BLaER1 treated with 17β-estradiol and CSF1 and Interleukin-3, amounts not matched to agents 10 nM and 100 nM (cell line): ENCODE measurements around the gene UVRAG.
"Not testable (repeated sequence)": the region's sequence is repeated elsewhere in the genome, so short reads cannot be mapped to it uniquely, and the experiment has no call there.

Experiments
- H3K27ac ChIP-seq, 11 experiments: shearing (Covaris generic); formaldehyde crosslinking; 2 replicates each; pipeline ENCODE4 v1.8.1; 2022
- H3K27me3 ChIP-seq, 11 experiments: shearing (Covaris generic); formaldehyde crosslinking; 2 replicates each; pipeline ENCODE4 v1.8.1; 2022
- H3K36me3 ChIP-seq, 11 experiments: shearing (Covaris generic); formaldehyde crosslinking; 2 replicates each; pipeline ENCODE4 v1.8.1; 2022
- H3K4me1 ChIP-seq, 10 experiments: shearing (Covaris generic); formaldehyde crosslinking; 2 replicates each; pipeline ENCODE4 v1.8.1; 2022
- H3K4me2 ChIP-seq, 11 experiments: shearing (Covaris generic); formaldehyde crosslinking; 2 replicates each; pipeline ENCODE4 v1.8.1; 2022
- H3K4me3 ChIP-seq, 10 experiments: shearing (Covaris generic); formaldehyde crosslinking; 2 replicates each; pipeline ENCODE4 v1.8.1; 2022
- H3K9ac ChIP-seq, 11 experiments: shearing (Covaris generic); formaldehyde crosslinking; 2 replicates each; pipeline ENCODE4 v1.8.1; 2022
- H3K9me3 ChIP-seq, 11 experiments: shearing (Covaris generic); formaldehyde crosslinking; replicated peaks in 1 of 11; 2 replicates each; pipeline ENCODE4 v1.8.1; 2022
- H4K20me1 ChIP-seq, 11 experiments: shearing (Covaris generic); formaldehyde crosslinking; 2 replicates each; pipeline ENCODE4 v1.8.1; 2022
- Cebpa-rat ChIP-seq, 11 experiments: shearing (Covaris generic); IDR thresholded peaks; 2 replicates each; pipeline ENCODE4 v1.8.1; 2022

The UVRAG gene

DNA sequence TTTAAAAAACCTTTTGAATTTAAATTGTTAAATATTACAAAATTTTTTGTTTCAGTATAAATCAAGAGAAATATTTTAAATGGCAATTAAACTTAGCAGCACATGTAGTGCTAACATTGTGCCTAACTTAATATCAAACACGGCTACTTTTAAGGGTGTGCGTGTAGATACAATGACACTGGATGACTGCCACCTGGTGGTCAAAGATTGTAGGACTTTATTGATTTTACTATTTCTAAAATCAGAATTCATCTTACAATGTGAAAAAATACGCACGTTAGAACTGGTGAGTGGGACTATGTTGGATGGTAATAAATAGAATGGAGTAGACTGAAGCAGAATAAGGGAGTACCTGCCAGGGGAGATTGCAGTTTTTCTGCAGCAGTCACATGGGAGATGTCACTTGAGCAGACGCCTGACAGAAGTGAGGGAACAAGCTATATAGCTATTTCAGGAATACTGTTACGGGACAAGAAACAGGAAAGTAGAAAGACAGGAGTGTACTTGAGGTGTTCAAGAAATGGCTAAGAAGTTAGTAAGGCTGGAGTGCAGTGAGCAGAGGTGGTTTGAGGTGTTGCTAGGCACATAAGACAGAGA, 52.9 kb downstream of the UVRAG start:
- no peak overlapping the region for H3K4me2 ChIP-seq
- no peak overlapping the region for H3K4me3 ChIP-seq
- no peak for TF ChIP-seq Cebpa-rat (IDR thresholded peaks at IDR 0.05)
- H3K4me1 ChIP-seq, result peaks cover 9 to 19% (median 14%) of the 10 kb centered on the region in 10 experiments
- peaks cover 0 to 28% (median 9%) of the 10 kb centered on the region in 11 experiments; a peak in 16 of 22 replicates for H3K36me3 ChIP-seq
- H3K9ac ChIP-seq, result no peak overlapping the region
- H3K27ac ChIP-seq, result no peak overlapping the region
- no peaks in the 10 kb centered on the region for H3K27me3 ChIP-seq
- H4K20me1 ChIP-seq, result peaks cover 0 to 35% (median 5%) of the 10 kb centered on the region in 11 experiments; a peak in 10 of 22 replicates
- H3K9me3 ChIP-seq, result no peaks in the 10 kb centered on the region

GRCh38 chr11:75868990-75869389, 54.0 kb downstream of the UVRAG start:
- Histone ChIP-seq H3K36me3 (peaks cover 0 to 18% (median 5%) of the 10 kb centered on the region in 11 experiments; a peak in 5 of 22 replicates), H3K4me1 (peaks cover 20 to 31% (median 25%) of the 10 kb centered on the region in 10 experiments), H3K27ac (no peak overlapping the region), H3K27me3 (no peaks in the 10 kb centered on the region), H4K20me1 (peaks cover 0 to 32% (median 5%) of the 10 kb centered on the region in 11 experiments; a peak in 10 of 22 replicates), H3K9me3 (no peaks in the 10 kb centered on the region), H3K4me2 (no peak overlapping the region), H3K9ac (no peak overlapping the region), H3K4me3 (no peak overlapping the region)
- TF ChIP-seq Cebpa-rat (IDR thresholded peaks at IDR 0.05), result no peak

GRCh38 chr11:75869661-75870455, 54.8 kb downstream of the UVRAG start:
- H3K9ac ChIP-seq, result no peak overlapping the region
- no peaks in the 10 kb centered on the region for H3K27me3 ChIP-seq
- H3K27ac ChIP-seq, result no peak overlapping the region
- H3K4me3 ChIP-seq, result no peak overlapping the region
- no peak overlapping the region for H3K4me2 ChIP-seq
- no peaks in the 10 kb centered on the region for H3K9me3 ChIP-seq
- no peak for TF ChIP-seq Cebpa-rat (IDR thresholded peaks at IDR 0.05)
- peaks cover 0 to 13% (median 0%) of the 10 kb centered on the region in 11 experiments; a peak in 3 of 22 replicates for H3K36me3 ChIP-seq
- peaks cover 0 to 32% (median 5%) of the 10 kb centered on the region in 11 experiments; a peak in 10 of 22 replicates for H4K20me1 ChIP-seq
- H3K4me1 ChIP-seq, result peaks cover 26 to 39% (median 34%) of the 10 kb centered on the region in 10 experiments

DNA sequence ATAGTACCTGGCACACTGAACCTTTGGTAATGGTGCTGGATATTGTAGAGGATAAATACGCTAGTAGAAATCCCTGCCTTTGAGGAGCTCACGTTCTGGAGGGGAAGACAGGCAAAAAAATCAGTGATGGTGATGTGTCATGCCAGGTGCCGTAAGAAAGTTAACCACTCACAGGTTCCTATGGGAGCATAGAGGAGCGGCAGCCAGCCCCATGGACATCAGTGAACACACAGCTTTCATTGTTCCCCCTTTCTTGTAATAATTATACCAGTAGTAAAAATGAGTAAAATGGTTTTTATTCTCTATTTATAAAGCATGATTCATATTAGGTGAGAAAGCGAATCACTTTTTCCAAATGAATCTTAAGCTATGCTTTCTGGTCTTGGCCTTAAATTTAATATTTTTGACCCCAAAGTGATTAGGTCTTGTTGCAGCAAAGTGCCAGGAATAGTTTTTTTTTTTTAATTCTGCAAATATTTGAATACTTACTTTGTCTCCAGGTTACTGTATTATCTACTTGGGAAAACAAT, 57.9 kb downstream of the UVRAG start:
- peaks cover 0 to 8% (median 0%) of the 10 kb centered on the region in 11 experiments; a peak in 3 of 22 replicates for H3K36me3 ChIP-seq
- TF ChIP-seq Cebpa-rat (IDR thresholded peaks at IDR 0.05), result no peak
- peaks cover 0 to 26% (median 2%) of the 10 kb centered on the region in 11 experiments; a peak in 9 of 22 replicates for H4K20me1 ChIP-seq
- peak overlapping the region in 10 of 11 experiments; percentile 22 to 74 (median 58); a peak in 18 of 22 replicates for H3K27ac ChIP-seq
- H3K4me1 ChIP-seq, result peaks cover 29 to 42% (median 35%) of the 10 kb centered on the region in 10 experiments
- H3K4me3 ChIP-seq, result peak overlapping the region in 7 of 10 experiments; percentile 2 to 49 (median 34); a peak in 10 of 20 replicates
- peak overlapping the region; percentile 63 to 95 (median 81) for H3K4me2 ChIP-seq
- H3K9ac ChIP-seq, result peak overlapping the region in 10 of 11 experiments; percentile 9 to 64 (median 41); a peak in 12 of 22 replicates
- peaks cover 0 to 6% (median 0%) of the 10 kb centered on the region in 11 experiments; a peak in 6 of 22 replicates for H3K9me3 ChIP-seq
- H3K27me3 ChIP-seq, result no peaks in the 10 kb centered on the region

DNA sequence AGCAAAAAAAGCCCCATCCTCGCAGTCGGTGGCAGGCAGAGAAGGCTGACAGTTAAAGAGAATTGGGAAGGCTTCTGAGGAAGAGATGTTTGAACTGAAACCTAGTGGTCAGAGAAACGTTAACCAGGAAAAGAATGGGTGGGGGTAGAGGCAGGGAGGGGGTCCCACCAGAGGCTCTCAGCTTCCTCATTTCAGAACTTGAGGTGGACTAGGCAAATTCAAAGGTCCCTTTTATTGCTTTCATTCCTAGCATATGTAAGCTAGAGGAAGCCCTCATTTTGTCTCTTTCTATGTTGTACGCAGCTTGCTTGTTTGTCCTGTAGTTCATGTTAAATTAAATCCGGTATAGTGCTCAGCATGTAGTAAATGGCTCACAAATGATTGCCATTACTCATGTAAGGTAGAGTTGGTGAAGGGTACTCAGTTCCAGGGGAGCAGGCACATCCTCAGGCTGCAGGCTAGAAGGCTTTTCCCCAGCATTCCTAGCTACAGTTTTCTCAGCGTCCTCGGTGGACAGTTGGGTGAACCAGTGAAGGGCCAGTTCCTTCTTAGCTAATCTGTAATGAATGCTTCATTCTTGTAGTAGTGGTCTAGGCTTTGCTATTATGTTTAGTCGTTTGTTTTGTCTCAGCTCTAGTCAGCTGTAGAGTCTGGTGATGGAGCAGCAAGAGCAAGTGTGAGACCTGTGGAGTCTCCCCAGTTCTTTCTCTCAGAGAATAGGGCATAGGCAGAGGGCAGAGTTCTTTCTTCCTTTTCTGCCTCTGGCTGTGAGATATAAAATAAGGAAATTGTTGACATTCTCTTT, 58.6 kb downstream of the UVRAG start:
- TF ChIP-seq Cebpa-rat (IDR thresholded peaks at IDR 0.05), result no peak
- Histone ChIP-seq H3K4me1 (peaks cover 29 to 42% (median 35%) of the 10 kb centered on the region in 10 experiments), H3K4me2 (peak overlapping the region; percentile 63 to 95 (median 81)), H3K27me3 (no peaks in the 10 kb centered on the region), H3K9ac (peak overlapping the region in 10 of 11 experiments; percentile 13 to 64 (median 46); a peak in 14 of 22 replicates), H3K36me3 (peaks cover 0 to 8% (median 0%) of the 10 kb centered on the region in 11 experiments; a peak in 3 of 22 replicates), H3K27ac (peak overlapping the region in 10 of 11 experiments; percentile 22 to 74 (median 58); a peak in 19 of 22 replicates), H3K4me3 (peak overlapping the region in 8 of 10 experiments; percentile 2 to 49 (median 29); a peak in 9 of 20 replicates), H3K9me3 (peaks cover 0 to 9% (median 0%) of the 10 kb centered on the region in 11 experiments; a peak in 6 of 22 replicates), H4K20me1 (peaks cover 0 to 19% (median 0%) of the 10 kb centered on the region in 11 experiments; a peak in 5 of 22 replicates)

- Histone ChIP-seq H3K4me2 (peak overlapping the region in 9 of 11 experiments; percentile 20 to 95 (median 66); a peak in 9 of 22 replicates), H3K36me3 (peaks cover 2 to 11% (median 5%) of the 10 kb centered on the region in 11 experiments; a peak in 7 of 22 replicates), H3K4me1 (peaks cover 29 to 37% (median 32%) of the 10 kb centered on the region in 10 experiments), H3K27me3 (no peaks in the 10 kb centered on the region), H4K20me1 (peaks cover 0 to 8% (median 0%) of the 10 kb centered on the region in 11 experiments; a peak in 2 of 22 replicates), H3K9ac (no peak overlapping the region), H3K4me3 (no peak overlapping the region), H3K9me3 (peaks cover 0 to 9% (median 0%) of the 10 kb centered on the region in 11 experiments; a peak in 6 of 22 replicates), H3K27ac (peak overlapping the region in 2 of 11 experiments; percentile 10 to 13; a peak in 1 of 22 replicates)
- TF ChIP-seq Cebpa-rat (IDR thresholded peaks at IDR 0.05), result no peak
Observed at GRCh38 chr11:75874684-75875341, 59.8 kb downstream of the UVRAG start.

DNA sequence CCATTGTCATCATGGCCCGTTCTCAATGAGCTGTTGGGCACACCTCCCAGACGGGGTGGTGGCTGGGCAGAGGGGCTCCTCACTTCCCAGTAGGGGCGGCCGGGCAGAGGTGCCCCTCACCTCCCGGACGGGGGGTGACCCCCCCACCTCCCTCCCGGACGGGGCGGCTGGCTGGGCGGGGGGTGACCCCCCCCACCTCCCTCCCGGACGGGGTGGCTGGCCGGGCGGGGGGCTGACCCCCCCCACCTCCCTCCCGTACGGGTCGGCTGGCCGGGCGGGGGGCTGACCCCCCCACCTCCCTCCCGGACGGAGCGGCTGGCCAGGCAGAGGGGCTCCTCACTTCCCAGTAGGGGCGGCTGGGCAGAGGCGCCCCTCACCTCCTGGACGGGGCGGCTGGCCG, 62.3 kb downstream of the UVRAG start:
- H4K20me1 ChIP-seq, H3K9me3 ChIP-seq, H3K4me2 ChIP-seq, H3K27ac ChIP-seq, H3K27me3 ChIP-seq, H3K9ac ChIP-seq, H3K4me3 ChIP-seq: not testable (repeated sequence)
- Histone ChIP-seq H3K4me1 (peaks cover 25 to 29% (median 26%) of the 10 kb centered on the region in 10 experiments), H3K36me3 (peaks cover 19 to 36% (median 28%) of the 10 kb centered on the region in 11 experiments; a peak in 20 of 22 replicates)

- not testable (repeated sequence) for H3K27me3 ChIP-seq, H3K27ac ChIP-seq, H3K9ac ChIP-seq, H3K4me3 ChIP-seq, H4K20me1 ChIP-seq, H3K9me3 ChIP-seq, H3K4me2 ChIP-seq
- peaks cover 19 to 37% (median 30%) of the 10 kb centered on the region in 11 experiments; a peak in 20 of 22 replicates for H3K36me3 ChIP-seq
- peaks cover 19 to 23% (median 20%) of the 10 kb centered on the region in 10 experiments for H3K4me1 ChIP-seq
Observed at GRCh38 chr11:75877931-75878330, 62.9 kb downstream of the UVRAG start.
